ENCODE data around the gene C15orf39.

GRCh38 chr15:75208501-75209288 is 7.0 kb downstream of the C15orf39 start:
- TF ChIP-seq POLR2AphosphoS5 (IDR thresholded peaks at IDR 0.05; ENCODE audit: borderline replicate concordance, low read depth, low read length): no peak
- TF ChIP-seq EZH2 (IDR thresholded peaks at IDR 0.05): no peak

All from SK-N-MC (cell line).